GM12873 (cell line): ENCODE results near the gene SLC4A11.

ENCODE experiments used
- TF ChIP-seq, protein P1 (sequence below): IDR thresholded peaks from 2 replicates; pipeline ENCODE4 v1.5.1; 2012; ENCODE audit warnings: low read depth, mild to moderate bottlenecking, moderate library complexity, low read length, control low read depth; ENCODE audit not compliant: insufficient read depth; ENCODE audit errors: missing control alignments

The SLC4A11 gene

DNA sequence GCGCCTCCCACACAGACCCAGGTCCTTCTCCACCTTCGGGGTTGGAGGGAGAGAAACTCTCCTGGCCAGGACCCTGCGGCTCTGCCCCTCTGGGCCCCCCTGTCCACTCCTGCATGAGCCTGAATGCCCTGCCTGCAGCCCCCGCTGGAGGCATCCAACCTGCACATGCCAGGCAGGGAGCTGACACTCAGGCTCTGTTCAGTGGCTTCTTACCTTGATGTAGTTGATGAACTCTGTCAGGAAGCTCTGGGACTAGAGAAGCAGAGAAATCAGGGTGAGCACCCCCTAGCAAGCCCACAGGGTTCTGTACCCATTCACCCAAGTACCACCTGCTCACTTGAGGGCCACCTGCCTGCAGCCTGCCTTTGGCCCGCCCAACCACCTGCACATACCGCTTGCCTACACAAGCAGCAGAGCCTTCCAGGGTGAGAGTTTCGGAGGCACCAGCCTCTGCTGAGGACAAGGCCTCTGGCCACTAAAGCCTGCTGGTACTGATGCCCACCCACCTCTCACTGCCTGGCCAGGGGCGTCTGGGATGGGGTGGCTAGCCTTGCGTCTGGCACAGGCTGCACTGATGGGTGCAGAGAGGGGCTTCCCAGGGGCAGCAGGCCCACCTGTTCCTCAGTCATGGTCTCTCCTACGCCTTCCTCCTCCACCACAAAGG is 44.2 kb downstream of the SLC4A11 start:
- TF ChIP-seq, protein P1, sequence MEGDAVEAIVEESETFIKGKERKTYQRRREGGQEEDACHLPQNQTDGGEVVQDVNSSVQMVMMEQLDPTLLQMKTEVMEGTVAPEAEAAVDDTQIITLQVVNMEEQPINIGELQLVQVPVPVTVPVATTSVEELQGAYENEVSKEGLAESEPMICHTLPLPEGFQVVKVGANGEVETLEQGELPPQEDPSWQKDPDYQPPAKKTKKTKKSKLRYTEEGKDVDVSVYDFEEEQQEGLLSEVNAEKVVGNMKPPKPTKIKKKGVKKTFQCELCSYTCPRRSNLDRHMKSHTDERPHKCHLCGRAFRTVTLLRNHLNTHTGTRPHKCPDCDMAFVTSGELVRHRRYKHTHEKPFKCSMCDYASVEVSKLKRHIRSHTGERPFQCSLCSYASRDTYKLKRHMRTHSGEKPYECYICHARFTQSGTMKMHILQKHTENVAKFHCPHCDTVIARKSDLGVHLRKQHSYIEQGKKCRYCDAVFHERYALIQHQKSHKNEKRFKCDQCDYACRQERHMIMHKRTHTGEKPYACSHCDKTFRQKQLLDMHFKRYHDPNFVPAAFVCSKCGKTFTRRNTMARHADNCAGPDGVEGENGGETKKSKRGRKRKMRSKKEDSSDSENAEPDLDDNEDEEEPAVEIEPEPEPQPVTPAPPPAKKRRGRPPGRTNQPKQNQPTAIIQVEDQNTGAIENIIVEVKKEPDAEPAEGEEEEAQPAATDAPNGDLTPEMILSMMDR, result no peak

- TF ChIP-seq, protein P1, result no peak
These were observed 45.0 kb downstream of the SLC4A11 start for GRCh38 chr20:3193806-3194616.

GRCh38 chr20:3192226-3193015 is 46.6 kb downstream of the SLC4A11 start:
- TF ChIP-seq, protein P1, result no peak

DNA sequence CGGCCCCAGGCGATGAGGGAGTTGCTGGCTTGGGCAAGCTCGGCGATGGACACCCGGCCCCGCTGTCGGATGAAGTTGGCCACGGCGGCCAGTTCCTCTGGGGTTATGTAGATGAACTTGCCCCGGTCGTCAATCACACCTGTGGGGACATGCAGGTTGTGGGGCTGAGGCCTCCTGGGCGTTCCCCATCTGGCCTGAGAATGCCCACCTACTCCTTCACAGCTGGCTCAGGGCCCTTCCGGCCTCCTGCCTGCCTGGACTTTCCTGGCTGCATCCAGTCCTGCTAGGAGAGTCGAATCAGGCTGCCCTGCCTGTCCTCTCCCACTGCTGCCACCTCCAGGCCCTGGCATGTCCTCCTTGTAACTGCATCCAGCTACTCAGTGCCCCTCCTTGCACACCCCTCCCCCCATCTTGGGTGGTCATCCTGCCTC is 48.3 kb downstream of the SLC4A11 start:
- TF ChIP-seq, protein P1, result no peak

DNA sequence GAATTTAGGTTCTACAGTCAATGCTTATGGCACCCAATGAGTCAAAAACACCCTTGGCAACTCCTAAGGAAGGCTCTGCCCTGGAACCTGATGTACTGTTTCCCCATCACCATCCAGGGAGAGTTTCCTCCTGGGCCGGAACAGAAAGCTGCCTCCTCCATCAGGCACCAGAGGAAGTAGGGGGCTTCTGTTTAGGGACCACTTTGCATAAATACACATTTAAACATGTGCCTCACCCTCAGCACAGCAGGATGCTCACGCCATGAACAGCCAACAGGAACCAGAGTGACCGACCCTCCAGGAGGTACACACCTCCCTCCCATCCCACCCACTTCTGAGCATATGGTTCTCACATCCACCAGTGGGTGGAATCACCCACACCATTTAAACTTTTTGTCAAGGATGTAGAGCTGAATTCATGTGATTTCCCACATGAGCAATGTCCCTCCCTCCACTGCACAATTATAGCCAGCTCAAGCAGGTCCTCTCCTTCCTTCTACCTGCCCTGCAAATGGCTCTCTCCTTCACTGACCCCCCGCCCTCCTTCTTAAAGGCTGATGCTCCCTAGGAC is 49.3 kb downstream of the SLC4A11 start:
- TF ChIP-seq, protein P1, result no peak

GRCh38 chr20:3188823-3189413 is 50.1 kb downstream of the SLC4A11 start:
- TF ChIP-seq, protein P1, result no peak
